Measurements from ENCODE around the gene ADAM10.

DNA sequence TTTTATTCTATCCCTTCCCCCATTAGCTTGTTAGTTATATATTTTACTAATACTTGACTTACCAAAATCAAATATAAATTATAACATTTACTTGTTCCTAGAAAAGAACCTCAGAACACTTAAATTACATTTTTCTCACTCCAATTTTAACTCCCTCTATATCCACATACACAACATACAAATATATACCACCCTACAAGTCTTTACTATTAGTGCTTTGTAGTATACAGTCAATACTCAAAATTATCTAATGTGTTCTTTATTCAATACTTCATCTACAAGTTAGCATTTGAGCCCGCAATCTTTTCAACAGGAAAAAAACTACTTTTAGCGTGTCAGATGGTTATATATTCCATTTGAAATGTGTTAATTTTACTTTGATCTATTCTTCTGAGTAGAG lies 100.3 kb downstream of the ADAM10 start:
- TF ChIP-seq POLR2AphosphoS5 (IDR thresholded peaks at IDR 0.05; ENCODE audit: low read depth, low read length) (no peak), CTCF (IDR thresholded peaks at IDR 0.05; ENCODE audit: control extremely low read depth in 1 of 3, insufficient read depth in 1 of 3, low read depth in 1 of 3, low read length in 3 of 3) (no peak), SP1 (IDR thresholded peaks at IDR 0.05; ENCODE audit: low read depth, low read length) (no peak), CEBPB (IDR thresholded peaks at IDR 0.05; ENCODE audit: low read depth, low read length) (no peak), ATF2 (IDR thresholded peaks at IDR 0.05; ENCODE audit: low read length) (no peak), USF2 (IDR thresholded peaks at IDR 0.05; ENCODE audit: low read length) (no peak), EZH2 (IDR thresholded peaks at IDR 0.05; ENCODE audit: low read depth, low read length, severe bottlenecking) (no peak), JUN (IDR thresholded peaks at IDR 0.05; ENCODE audit: low read depth, low read length) (no peak), EP300 (IDR thresholded peaks at IDR 0.05; ENCODE audit: borderline replicate concordance in 1 of 2, low read depth in 2 of 2, low read length in 2 of 2) (no peak)

Measured in H1 (cell line).